Mucosa of rectum (tissue), 2 donors: ENCODE measurements around the gene FOXP4.

ENCODE experiments used
- H3K27ac ChIP-seq, 2 donors: one replicate each; pipeline ENCODE4 v1.7.0; 2013; ENCODE audit warnings: inconsistent platforms in 2 of 2, low read depth in 2 of 2, low read length in 2 of 2
- H3K27me3 ChIP-seq, 2 donors: one replicate each; pipeline ENCODE4 v1.7.0; 2013; ENCODE audit warnings: low read length in 2 of 2; ENCODE audit not compliant: control insufficient read depth in 2 of 2, insufficient read depth in 2 of 2
- H3K36me3 ChIP-seq, 2 donors: one replicate each; pipeline ENCODE4 v1.7.0; 2013; ENCODE audit warnings: low read length in 2 of 2; ENCODE audit not compliant: control insufficient read depth in 2 of 2, insufficient read depth in 2 of 2
- H3K4me1 ChIP-seq, 2 donors: one replicate each; pipeline ENCODE4 v1.7.0; 2013; ENCODE audit warnings: low read length in 2 of 2, mild to moderate bottlenecking in 1 of 2; ENCODE audit not compliant: control insufficient read depth in 2 of 2, insufficient read depth in 2 of 2
- H3K4me3 ChIP-seq, 2 donors: one replicate each; pipeline ENCODE4 v1.7.0; 2013; ENCODE audit warnings: low read length in 2 of 2
- H3K9ac ChIP-seq, 2 donors: one replicate each; pipeline ENCODE4 v1.7.0; 2013; ENCODE audit warnings: low read length in 2 of 2, low read depth in 1 of 2, mild to moderate bottlenecking in 1 of 2
- H3K9me3 ChIP-seq, 2 donors: one replicate each; pipeline ENCODE4 v1.7.0; 2013; ENCODE audit warnings: low read length in 2 of 2; ENCODE audit not compliant: control insufficient read depth in 2 of 2
- donor health status: healthy.
- donor health status: Normal muscosa, but diverticular disease.

Gene FOXP4

DNA sequence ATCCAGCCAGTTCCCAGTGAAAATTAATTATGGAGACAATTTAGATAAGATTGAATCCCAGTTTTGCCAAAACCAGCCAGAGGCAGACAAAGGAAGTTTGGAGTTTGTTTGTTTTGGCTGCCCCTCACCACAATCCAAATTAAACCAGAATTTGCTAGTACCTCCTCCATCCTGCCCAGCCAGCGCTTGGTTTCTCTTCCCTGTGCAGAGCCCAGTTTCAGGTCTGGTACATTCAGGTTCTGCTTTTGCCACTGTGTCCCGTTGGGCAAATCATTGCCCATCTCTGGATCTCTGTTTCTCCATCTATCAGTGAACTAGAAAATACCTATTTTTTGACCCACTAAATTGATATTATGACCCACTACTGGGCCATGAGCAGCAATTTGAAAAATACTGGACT lies 26.4 kb downstream of the FOXP4 start:
- H3K4me3 ChIP-seq = no peak overlapping the region
- H3K27me3 ChIP-seq = no peaks in the 10 kb centered on the region
- H3K36me3 ChIP-seq = peaks cover 17% of the 10 kb centered on the region in 2 donors
- no peak overlapping the region for H3K27ac ChIP-seq
- H3K9ac ChIP-seq = no peak overlapping the region
- H3K4me1 ChIP-seq = peaks cover 1 to 6% of the 10 kb centered on the region in 2 donors
- H3K9me3 ChIP-seq = no peaks in the 10 kb centered on the region

DNA sequence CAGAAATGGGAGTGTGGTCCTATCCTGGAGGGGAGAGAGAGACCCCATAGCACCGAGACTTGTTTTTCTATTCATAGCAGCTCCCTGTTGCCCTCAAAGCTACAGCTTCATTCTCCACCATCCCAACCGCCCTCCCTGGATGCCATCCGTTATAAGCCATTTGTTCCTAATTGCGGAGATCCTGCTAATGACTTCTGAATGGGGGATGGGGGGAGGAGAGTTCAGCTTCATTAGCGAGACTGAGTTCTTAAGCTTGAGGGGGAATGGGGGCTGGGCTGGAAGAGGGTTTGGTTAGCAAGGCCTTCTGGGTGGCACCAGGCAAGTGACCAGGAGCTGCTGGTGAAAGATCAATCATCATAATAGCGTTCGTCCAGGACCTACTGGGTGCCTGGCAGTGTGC lies 27.1 kb downstream of the FOXP4 start:
- no peak overlapping the region for H3K4me3 ChIP-seq
- H3K27me3 ChIP-seq = no peaks in the 10 kb centered on the region
- H3K4me1 ChIP-seq = peaks cover 8 to 12% of the 10 kb centered on the region in 2 donors
- peaks cover 14 to 17% of the 10 kb centered on the region in 2 donors for H3K36me3 ChIP-seq
- H3K9me3 ChIP-seq = no peaks in the 10 kb centered on the region
- no peak overlapping the region for H3K9ac ChIP-seq
- H3K27ac ChIP-seq = no peak overlapping the region

DNA sequence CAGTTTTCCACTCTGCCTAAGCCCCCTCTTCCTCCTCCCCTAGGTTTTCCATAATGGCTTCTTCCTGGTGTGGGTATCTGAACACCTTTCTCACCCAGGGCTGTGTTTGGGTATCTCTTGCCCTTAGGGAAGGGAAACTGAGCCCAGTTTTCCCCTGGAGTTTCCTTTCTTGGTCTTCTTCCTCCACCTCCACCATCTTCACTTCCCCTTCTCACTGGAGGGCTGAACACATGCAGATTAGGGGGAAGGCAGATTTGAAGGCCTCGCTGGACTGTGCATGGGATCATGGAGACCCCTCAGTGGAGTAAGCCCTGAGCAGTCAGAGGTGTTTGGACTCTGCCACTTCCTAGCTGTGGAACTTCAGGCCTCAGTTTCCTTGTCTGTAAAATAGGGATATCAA lies 27.8 kb downstream of the FOXP4 start:
- Histone ChIP-seq H3K27ac (no peak overlapping the region), H3K36me3 (peaks cover 11 to 15% of the 10 kb centered on the region in 2 donors), H3K9me3 (no peaks in the 10 kb centered on the region), H3K4me1 (peaks cover 10 to 15% of the 10 kb centered on the region in 2 donors), H3K4me3 (no peak overlapping the region), H3K27me3 (no peaks in the 10 kb centered on the region), H3K9ac (no peak overlapping the region)

DNA sequence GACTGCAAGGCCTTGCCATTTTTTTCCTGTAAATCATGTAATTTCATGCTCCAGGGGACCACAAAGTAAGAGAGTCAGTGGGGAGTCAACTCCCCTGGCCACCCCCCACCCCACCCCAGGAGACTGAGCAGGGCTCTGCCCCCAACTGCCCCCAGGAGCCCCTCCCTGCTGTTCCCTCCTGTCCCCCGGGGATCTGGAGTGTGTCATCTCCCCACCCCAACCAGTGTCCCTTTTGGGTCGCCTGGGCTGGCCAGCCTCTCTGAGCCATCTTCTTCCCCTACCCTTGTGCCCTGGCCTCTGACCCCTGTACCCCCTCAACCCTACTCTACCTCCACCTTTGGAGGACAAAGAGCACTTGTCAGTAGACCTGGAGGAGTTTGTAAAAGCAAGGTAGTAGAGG lies 29.4 kb downstream of the FOXP4 start:
- Histone ChIP-seq H3K9ac (no peak overlapping the region), H3K27me3 (no peaks in the 10 kb centered on the region), H3K27ac (no peak overlapping the region), H3K9me3 (no peaks in the 10 kb centered on the region), H3K4me1 (peaks cover 10 to 17% of the 10 kb centered on the region in 2 donors), H3K4me3 (no peak overlapping the region), H3K36me3 (peaks cover 8 to 12% of the 10 kb centered on the region in 2 donors)

DNA sequence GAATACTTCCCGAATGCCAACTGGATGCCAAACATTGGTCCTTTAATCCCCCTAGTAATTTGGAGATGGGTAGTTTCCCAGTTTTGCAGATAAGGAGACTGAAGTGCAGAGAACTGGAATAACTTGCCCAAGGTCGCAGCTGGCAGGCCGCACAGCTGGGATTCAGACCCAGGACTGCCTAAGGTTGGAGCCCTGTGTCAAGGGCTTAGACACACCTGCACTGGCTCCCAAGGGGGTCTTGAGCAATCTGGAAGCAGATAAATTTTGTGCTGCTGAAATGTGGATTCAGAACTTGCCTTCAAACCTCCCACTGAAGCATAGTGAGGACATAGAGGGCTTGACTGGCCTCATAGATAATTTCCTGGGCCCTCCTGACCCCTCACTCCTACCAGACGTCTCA lies 30.5 kb downstream of the FOXP4 start:
- Histone ChIP-seq H3K27ac (no peak overlapping the region), H3K9me3 (no peaks in the 10 kb centered on the region), H3K4me1 (peaks cover 10 to 17% of the 10 kb centered on the region in 2 donors), H3K9ac (no peak overlapping the region), H3K27me3 (no peaks in the 10 kb centered on the region), H3K4me3 (no peak overlapping the region), H3K36me3 (peaks cover 6 to 16% of the 10 kb centered on the region in 2 donors)

DNA sequence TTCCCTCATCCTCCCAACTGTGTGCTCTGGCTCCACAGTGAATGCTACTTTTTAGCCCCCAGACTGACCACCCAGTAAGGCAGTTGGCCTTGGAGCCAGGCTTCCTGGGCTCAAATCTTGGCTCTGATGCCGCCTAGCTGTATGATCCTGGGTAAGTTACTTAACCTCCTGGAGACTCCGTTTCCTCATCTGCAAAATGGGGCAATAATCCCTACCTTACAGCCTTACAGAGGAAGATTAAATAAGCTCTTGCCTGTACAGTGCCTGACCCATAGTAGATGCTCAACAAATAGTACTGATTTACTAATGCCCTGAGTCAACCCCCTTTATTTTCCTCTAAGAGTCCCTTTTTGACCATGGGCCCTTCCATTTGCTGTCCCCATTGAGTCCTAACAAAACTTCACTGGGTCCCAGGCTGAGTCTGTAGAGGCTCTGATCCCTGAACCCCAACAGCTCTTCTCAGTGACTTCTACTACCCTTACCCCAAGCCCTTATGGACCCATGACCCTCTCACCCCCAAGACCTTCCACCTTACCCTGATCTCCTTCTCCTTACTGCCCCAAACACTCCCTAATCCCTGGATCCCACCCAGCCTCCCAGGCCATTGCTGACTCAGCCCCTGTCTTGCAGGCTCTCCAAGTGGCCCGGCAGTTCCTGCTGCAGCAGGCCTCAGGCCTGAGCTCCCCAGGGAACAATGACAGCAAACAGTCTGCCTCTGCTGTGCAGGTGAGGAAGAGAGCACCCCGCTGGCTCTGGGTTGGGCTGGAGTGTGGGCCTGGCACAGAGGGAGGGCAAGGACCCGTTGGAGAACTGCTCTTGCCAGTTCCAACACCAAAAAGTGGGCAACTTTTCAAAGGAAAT lies 31.4 kb downstream of the FOXP4 start:
- Histone ChIP-seq H3K9ac (peak overlapping the region in 1 of 2 donors; percentile 13), H3K4me3 (no peak overlapping the region), H3K36me3 (peaks cover 6 to 23% of the 10 kb centered on the region in 2 donors), H3K9me3 (no peaks in the 10 kb centered on the region), H3K27ac (peak overlapping the region; percentile 53 to 57), H3K4me1 (peaks cover 10 to 17% of the 10 kb centered on the region in 2 donors), H3K27me3 (no peaks in the 10 kb centered on the region)

DNA sequence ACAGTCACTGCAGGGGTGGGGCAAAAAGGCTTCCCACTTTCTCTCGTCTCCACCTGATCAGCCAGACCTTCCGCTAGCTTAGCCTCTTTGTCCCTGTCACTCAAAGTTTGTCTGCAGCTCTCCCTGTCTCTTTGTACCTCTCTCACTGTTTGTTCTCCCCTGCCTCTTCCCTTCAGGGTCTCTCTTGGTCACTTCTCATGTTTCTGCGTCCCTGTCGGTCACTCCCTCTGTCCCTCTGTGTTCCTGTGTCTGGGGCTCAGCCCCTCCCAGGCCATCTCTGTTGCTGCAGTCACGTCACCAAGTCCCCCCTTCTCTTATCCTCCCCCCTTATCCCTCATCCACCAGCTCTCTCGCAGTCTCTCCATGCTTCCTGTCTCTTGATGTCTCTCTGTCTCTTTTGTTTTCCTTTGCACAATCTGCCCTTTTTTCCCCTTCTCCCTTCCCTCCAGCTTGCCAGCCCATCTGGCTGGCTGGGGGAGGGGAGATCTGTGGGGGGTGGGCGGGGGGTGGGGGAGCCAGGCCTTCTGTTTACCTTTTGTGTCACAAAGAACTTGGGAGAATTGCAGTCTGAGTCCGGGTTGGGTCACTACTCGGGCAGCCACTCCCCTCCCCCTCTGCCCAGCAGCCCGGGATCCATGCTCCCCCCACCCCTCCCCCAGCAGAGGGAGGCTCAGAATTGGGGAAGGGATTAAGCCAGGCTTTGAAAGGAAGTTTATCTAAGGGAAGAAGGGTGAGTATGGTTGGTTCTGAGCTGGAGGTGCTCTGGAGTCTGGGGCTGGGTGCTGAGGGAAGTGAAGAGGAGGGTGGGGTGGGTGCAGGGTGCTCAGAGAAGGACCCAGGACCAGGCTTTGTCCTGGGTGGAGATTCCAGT lies 32.3 kb downstream of the FOXP4 start:
- Histone ChIP-seq H3K4me3 (peak overlapping the region in 1 of 2 donors; percentile 3), H3K27ac (peak overlapping the region; percentile 53 to 57), H3K36me3 (peaks cover 6 to 17% of the 10 kb centered on the region in 2 donors), H3K9ac (peak overlapping the region in 1 of 2 donors; percentile 13), H3K27me3 (no peaks in the 10 kb centered on the region), H3K9me3 (no peaks in the 10 kb centered on the region), H3K4me1 (peaks cover 10 to 17% of the 10 kb centered on the region in 2 donors)

DNA sequence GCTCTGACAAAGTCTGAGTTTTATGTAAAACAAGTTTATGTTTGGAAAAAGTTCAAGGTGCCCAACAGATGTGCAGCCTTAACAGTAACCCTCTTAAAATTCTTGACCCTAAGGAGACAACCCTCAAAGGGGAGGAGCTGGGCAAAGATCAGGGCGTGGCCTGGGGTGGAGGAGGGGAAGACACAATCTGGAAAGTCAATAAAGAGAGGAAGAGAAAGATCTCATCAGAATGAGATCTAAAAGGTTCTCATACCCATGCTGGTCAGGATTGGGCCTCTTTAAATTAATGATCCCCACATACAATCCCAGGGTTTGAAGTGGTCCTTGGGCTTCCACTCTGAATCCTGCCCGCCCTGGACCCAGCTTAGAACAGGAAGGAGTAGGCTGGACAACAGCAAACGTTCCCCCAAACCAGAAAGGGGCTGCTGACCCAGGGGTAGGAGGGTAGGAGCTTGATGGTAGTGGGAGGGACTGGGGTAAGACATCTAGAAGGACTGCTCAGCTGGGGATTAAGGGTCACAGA lies 33.0 kb downstream of the FOXP4 start:
- H3K9me3 ChIP-seq = no peaks in the 10 kb centered on the region
- H3K27me3 ChIP-seq = no peaks in the 10 kb centered on the region
- peaks cover 8 to 12% of the 10 kb centered on the region in 2 donors for H3K36me3 ChIP-seq
- peak overlapping the region in 1 of 2 donors; percentile 26 for H3K27ac ChIP-seq
- H3K9ac ChIP-seq = no peak overlapping the region
- H3K4me1 ChIP-seq = peaks cover 10 to 19% of the 10 kb centered on the region in 2 donors
- no peak overlapping the region for H3K4me3 ChIP-seq

DNA sequence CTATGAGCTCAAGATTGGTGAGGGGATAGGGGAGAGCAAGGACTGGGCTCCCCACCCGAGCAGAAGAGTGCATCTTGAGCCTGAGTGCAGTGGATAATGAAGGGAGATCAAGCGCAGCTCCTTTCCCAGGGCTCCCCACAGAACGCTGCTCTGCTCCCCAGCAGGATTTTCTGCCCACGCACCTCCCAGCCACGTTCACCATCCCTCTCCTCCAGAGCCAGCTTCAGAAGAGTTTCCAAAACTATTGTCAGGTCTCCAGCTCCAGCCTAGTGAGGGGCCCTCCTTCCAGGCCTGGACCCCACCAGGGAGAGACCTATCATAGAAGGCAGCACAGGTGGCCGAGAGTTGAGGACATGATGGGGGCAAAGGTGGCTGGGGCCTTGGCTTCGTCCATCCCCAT lies 34.5 kb downstream of the FOXP4 start:
- H3K9ac ChIP-seq = no peak overlapping the region
- no peaks in the 10 kb centered on the region for H3K9me3 ChIP-seq
- peaks cover 13 to 24% of the 10 kb centered on the region in 2 donors for H3K4me1 ChIP-seq
- no peak overlapping the region for H3K4me3 ChIP-seq
- peaks cover 15 to 19% of the 10 kb centered on the region in 2 donors for H3K36me3 ChIP-seq
- no peaks in the 10 kb centered on the region for H3K27me3 ChIP-seq
- H3K27ac ChIP-seq = no peak overlapping the region
